UCSD-AML1 (cell line): Measurements from ENCODE around the gene WDR93.
"Not testable (repeated sequence)": the region's sequence is repeated elsewhere in the genome, so short reads cannot be mapped to it uniquely, and the experiment has no call there.

Experiments used
- DNase-seq: peaks from one replicate; lab custom pipeline; 2025; ENCODE audit not compliant: unreplicated experiment; lab: John Stamatoyannopoulos, UW

The WDR93 gene

DNA sequence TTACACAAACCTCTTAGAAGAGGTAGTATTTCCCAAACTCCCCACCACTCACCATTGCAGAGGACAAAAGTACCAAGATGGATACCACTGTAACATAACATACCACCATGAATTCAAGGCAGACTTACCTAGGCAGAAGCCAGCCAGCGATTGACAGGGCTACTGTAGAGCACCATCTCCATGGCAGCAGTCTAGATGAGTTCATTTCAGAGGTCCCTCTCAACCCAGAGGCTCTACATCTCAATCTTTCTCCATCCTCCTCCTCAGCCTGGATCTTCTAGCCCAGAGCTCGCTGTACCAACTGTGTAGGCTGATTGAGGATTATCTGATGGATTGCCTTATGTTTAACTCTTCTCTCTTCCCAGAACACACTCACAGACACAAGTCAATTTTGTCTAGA lies 9.5 kb upstream of the WDR93 start:
- no peak for DNase-seq

DNA sequence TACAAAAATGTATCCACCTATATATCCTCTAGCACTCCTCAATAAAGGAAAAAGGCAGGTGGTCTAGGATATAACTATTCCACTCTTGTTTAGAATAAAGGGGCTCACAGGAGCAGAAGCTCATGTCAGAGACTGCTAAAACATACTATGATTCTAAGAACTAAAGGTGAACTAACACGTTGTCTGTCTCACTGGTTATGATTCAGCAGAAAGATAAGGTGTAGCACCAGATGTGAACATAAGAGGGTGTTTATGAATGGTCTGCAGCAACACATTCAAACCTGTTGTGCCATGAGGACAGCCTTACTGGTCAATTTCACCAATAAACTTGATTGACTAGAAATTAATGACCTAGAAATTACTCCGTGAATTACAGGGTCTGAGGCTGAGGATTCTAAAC lies 4.6 kb upstream of the WDR93 start:
- DNase-seq, result no peak

DNA sequence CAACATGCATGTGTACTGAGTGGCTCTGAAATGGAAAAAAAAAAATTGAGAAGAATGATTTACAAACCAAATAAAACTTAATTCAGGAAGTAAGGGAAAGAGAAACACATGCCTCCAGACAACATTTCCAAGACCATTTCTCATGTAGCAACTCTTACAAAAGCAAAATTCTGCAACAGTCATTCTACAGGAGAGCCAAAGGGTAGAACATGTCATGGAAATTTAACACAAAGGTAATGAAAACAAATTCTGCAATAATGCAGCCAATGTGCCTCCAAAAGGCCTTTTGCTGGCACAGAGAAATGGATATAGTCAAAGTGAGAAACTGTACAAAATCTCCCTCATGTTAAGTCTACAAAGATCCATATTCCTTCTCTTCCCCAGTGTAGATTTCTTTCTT lies 4.1 kb upstream of the WDR93 start:
- DNase-seq, result no peak

DNA sequence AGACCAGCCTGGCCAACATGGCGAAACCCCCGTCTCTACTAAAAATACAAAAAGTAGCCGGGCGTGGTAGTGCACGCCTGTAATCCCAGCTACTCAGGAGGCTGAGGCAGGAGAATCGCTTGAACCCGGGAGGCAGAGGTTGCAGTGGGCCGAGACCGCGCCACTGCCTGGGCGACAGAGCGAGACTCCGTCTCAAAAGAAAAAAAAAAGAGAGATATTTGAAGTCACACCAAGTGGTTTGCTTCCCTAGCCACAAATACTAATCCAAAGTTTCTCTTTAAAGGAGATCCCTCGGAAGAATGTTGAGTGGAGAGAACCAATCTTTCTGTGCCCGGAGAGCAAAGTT lies 708 bp upstream of the WDR93 start:
- DNase-seq, result not testable (repeated sequence)

DNA sequence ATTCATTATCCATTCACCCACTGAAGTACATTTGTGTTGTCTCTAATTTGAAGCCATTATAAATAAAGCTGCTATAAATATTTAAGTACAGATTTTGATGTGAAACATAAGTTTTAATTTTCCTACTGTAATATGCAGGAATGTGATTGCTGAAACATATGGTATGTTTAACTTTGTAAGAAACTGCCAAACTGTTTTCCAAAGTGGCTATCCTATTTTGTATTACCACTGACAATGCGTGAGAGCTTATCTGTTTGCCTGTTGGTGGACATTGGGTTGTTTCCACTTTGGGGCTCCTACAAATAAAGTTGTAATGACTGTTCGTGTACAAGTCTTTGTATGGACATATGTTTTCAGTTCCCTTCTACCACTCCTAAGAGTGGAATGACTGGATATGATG lies 2.5 kb downstream of the WDR93 start:
- no peak for DNase-seq

DNA sequence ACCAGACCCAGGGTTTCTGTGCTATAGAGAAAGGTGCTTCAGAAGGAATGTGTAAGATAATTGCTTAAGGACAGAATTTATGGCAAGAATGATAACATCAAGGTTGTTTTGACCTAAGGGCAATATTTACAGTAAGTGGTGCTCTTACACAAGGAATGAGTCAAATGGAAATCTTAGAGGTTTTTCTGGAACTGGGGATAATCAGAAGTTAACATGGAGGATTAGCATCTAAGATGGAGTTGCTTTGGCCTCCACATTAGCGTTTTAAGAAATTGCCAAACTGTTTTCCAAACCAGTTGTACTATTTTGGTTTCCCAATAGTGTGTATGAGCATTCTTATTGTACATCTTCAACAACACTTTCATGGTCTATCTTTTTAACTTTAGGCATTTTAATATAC lies 3.1 kb downstream of the WDR93 start:
- no peak for DNase-seq

DNA sequence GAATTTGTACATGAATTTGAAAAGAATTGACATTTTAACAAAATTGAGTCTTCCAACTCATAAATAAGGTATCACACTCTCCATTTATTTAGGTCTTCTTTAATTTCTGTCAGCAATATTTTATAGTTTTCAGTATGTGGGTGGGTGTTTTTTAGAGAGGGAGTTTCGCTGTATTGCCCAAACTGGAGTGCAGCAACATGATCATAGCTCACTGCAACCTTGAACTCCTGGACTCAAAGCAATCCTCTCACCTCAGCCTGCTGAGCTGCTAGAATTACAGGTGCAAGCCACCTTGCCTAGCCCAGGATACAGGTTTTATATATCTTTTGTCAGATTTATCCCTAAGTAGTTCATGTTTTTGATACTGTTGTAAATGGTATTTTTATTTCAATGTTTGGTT lies 4.6 kb downstream of the WDR93 start:
- DNase-seq, result no peak

DNA sequence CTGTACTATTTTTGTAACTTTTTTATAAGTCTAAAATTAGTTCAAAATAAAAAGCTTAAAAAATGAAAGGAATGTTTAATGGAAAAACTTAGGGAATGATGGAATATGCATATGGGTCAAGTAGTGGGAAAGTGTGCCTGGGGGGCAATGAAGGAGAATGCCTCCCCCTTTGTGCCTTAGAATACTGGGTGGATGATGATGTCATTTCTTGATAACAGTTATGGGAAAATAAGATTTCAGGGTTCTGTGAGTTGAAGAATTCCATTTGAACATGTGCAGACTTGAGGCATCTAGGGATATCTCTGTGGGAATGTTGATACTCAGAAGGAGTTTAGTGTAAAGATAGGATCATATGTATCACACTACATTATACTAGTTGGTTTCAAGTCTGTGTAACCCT lies 13.8 kb downstream of the WDR93 start:
- DNase-seq, result no peak

DNA sequence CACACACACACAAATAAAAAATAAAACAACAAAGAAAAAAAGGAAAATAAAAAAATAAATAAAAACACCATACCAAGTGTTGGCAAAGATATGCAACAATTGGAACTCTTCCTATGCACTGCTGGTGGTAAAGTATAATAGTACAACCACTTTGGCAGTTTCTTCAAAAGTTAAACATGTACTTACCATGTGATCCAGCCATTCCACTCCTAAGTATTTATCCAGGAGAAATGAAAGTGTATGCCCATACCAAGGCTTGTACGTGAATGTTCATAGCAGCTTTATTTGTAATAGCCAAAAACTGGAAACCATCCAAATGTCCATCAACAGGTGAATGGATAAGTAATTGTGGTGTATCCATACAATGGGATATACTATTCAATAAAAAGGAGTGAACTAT lies 17.0 kb downstream of the WDR93 start:
- no peak for DNase-seq

DNA sequence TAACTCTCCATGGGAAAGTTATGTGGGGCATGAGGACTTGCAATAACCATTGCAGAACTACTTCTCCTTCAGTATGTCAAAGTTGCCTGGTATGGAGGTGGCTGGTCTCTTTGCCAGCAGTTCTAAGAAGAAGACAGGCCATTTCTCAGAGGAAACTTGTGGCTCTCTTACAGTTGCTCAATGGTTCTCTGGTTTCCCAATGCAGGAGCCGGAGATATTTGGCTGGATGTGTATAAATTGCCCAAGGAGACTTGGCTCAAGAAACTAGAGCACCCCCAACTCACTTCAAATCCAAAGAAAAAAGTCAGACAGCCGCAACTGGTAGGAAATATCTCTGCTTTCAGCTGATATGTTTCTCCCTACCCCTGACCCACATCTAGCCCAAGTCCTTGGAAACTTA lies 24.2 kb downstream of the WDR93 start:
- DNase-seq, result no peak

DNA sequence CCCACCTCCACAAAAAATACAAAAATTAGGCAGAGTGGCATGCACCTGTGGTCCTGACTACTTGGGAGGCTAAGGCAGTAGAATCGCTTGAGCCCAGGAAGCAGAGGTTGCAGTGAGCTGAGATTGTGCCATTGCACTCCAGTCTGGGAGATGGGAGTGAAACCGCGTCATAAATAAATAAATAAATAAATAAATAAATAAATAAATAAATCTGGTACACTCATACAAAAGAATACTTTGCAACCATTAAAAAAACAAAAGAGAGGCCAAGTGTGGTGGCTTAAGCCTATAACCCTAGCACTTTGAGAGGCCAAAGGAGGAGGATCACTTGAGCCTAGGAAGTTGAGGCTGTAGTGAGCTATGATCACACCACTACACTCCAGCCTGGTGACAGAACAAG lies 32.4 kb downstream of the WDR93 start:
- DNase-seq, result no peak

DNA sequence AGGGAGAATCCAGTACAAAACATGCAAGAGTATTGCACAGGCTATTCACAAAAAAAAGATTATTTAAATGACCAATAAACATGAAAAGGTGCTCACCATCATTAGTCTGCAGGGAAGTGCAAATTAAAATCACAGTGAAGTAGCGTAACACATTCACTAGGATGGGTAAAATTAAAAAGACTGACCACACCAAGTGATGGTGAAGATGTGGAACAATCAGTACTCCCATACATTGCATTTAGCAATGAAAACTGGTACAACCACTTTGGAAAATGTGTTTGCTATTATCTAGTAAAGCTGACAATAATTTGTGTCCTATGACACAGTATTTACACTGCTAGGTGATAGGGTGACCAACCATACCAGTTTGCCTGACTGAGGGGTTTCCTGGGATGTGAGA lies 34.0 kb downstream of the WDR93 start:
- no peak for DNase-seq

DNA sequence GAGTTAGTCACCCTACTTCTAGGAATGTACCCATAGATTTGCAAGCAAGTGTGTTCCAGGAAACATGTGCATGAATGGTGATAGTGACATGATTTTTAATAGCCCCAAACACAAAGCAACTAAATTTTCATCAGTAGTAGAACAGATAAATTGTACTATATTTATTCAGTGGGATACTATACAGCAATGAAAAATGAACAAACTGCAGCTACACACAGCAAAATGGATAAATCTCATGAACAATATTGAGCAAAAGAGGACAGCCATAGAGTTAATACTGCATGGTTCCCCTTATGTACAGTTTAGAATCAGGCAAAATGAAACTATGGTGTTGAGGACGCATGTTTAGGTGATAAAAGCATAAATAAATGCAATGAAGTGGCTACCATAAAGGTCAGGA lies 34.5 kb downstream of the WDR93 start:
- DNase-seq, result no peak

DNA sequence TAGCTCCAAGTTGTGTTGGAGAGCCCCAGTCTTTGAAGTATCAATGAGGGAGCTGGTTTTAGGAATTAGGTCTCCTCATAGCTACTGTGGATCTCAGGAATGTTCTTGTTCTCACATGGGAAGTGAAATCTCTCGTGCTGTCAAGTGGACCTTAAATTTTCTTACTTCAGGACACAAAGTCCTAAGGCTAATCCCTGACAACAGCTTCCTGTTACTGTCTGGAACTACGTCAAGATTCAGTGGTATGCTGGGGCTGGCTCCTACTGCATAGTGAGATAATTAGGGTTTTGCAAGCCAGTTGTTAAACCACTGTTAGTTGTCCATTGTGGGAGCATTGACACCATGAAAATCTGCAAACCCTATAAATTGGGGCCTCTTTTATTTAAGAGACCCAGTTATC lies 37.6 kb downstream of the WDR93 start:
- no peak for DNase-seq

DNA sequence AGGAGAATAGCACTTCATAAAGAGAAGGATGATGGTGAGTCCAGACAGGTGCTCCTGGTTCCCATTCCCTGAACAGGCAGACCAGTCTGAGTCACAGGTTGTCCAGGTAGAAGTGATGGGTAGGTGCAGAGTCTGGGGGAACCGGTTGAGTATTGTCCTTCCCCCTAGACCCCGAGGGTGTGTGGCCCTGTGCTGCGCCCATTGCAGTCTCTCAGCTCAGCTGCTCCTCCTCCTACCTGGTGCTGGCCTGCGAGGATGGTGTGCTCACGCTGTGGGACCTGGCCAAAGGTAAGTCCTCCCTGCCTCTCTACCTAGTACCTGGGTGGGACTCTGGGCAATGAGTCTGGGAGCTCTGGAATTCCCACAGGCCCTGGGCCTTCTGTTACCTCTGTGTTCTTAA lies 40.7 kb downstream of the WDR93 start:
- no peak for DNase-seq

DNA sequence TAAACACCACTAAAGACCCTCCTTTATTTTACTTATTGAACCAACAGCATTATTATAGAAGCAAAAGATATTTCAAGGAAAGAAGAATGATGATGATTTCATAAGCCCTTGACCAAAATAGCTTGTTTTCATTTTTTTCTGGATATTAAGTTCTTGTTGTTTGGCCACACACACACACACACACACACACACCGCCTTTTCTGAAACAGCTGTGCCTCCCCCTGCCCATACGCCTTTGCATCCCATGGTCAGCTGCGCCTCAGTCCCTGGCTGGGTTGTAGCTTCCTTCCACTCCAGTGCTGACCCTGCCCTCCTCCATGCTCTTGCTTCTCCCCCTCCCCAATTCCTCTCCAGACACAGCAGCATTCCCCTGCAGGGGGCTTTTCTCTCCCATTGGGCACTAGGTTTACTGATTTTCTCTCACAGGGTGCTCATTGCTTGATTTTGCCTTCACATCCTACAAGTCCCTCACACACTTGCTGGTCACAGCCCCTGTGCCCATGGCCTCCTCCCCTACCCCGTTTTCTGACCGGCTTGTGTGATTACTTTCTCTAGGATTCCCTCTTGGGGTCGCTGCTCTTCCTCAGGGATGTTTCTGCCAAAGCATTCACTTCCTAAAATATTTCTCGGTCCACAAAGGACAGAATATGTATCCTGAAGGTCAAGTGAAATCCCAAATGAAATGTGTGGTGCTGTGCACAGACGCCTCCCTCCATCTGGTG lies 42.0 kb downstream of the WDR93 start:
- DNase-seq, result no peak

DNA sequence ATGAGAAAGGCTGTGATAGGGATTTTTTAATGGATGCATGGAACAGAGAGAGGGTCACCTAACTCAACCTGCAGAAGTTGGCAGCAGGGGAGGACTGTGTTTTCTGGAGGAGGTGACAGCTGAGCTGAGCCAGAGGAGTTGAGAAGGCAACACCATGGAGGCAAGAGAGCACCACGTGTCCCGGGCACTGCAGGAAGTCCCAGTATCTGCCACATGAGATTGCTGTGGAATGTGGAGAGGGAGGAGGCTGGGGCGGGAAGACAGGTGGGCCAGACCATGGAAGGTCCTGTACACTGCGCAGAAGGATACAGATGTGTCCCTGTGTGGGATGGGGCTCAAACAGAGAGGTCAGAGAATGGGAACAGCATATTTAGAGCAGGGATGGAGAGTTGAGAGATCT lies 45.2 kb downstream of the WDR93 start:
- no peak for DNase-seq

DNA sequence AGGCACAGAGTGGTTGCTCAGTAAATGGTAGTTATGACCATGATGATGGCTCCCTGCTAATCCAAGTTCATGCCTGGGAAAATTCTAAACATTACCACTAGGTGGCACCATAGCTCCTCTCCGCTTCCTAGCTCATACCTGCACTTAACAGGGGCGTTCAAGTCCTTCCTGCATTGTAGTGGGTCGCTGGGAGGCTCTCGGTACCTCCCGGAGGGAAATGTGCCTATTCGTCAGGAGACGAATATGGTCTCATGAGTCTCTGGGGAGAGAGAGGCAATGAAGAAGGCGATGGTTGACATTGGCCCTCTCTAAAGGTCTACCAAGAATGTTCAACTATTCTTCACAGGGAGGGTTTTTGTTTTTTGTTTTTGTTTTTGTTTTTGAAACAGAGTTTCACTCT lies 49.5 kb downstream of the WDR93 start:
- peak; percentile 34 for DNase-seq

DNA sequence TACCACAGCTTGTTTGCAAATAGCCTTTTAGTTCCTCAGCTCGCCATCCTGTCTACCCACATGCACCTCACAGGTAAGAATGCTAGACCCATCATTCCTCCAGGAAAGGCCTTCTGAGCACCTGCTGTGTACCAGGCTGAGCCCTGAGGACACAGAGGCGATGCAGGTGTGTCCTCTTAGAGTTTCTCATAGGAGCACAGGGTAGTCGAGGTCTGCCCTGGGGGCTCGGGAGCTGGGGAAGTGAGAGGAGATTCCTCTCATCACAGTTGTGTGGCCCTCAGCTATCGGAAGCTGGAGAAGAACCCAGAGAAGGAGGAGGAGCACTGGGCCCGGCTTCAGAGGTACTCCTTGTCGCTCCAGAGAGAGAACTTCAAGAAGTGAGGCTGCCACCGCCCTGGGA lies 52.4 kb downstream of the WDR93 start:
- no peak for DNase-seq

DNA sequence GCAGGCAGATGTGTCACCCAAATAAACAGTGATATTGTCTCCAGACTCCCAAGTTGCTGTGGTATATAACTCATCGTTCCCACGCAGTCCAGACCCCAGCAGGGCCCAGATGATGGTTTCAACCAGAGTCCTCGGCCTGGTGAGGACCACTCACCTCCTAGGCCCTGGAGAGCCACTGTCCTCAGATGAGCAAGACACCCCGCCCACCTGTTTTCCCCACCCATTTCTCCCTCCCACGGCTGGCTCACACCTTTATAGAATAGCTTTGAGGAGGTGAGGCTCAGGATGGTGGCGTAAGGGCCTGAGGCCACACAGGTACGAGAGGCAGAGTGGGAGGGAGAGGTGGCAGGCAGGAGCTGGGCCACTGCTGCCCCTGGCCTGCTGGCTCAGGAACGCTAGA lies 53.0 kb downstream of the WDR93 start:
- no peak for DNase-seq

DNA sequence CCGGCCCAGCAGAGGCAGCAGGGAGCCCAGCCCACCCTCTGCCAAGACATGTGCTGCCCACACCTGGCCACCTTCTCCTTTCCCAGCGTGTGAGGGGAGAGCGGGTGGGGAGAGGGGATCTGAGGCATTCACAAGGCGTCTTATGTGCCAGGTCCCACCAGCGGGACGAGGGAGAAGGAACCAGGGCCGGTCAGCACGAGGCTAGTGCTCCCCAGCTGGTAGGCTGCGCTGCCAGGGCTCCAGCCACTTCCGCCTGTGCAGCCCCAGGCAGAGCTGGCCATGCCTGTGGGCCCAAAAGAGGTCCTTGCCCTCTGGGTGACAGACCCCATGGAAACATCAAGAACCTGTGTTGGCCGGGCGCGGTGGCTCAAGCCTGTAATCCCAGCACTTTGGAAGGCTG lies 54.5 kb downstream of the WDR93 start:
- DNase-seq, result no peak

DNA sequence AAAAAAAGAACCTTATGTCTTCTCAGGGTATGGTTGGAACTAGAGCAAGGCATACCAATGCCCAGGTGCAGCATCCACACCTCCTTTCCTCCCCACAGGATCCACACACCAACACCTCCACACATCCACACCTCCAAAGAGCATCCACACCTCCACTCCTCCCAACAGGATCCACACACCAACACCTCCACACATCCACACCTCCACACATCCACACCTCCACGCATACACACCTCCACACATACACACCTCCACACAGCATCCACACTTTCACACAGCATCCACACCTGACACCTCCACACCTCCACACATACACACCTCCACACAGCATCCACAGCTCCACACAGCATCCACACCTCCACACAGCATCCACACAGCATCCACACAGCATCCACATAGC lies 55.2 kb downstream of the WDR93 start:
- no peak for DNase-seq

DNA sequence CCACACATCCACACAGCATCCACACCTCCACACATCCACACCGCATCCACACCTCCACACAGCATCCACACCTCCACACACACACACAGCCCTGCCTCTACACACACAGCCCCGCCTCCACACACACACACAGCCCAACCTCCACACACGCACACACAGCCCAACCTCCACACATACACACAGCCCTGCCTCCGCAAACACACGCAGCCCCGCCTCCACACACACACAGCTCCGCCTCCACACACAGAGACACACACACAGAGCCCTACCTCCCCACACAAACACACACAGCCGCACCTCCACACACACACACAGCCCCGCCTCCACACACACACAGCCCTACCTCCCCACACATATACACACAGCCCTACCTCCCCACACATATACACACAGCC lies 55.8 kb downstream of the WDR93 start:
- DNase-seq, result no peak
